GM19193 (cell line): Measurements from ENCODE around the gene KDM1B.

Experiments
- POLR2A ChIP-seq: IDR thresholded peaks from 4 replicates; pipeline ENCODE4 v1.6.1; 2011; ENCODE audit not compliant: insufficient read depth, insufficient read length; ENCODE audit errors: extremely low read depth

Gene KDM1B

DNA sequence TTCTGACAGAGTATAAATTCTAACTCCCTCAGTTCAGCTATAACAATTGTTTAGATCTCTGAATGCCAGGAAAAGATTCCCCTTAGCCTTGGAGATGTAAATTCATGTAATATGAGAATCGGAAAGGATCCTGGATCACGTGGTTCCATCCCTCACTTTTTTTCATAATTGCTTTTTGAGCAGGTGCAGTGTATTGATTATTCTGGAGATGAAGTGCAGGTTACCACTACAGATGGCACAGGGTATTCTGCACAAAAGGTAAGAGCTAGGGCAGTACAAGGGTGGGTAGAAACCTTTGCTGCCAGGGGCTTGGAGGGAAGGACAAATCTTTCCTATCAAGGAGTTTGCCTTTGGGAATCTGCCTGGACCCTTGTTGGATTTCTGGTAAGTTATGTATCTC lies 52.7 kb downstream of the KDM1B start:
- no peak for TF ChIP-seq POLR2A

DNA sequence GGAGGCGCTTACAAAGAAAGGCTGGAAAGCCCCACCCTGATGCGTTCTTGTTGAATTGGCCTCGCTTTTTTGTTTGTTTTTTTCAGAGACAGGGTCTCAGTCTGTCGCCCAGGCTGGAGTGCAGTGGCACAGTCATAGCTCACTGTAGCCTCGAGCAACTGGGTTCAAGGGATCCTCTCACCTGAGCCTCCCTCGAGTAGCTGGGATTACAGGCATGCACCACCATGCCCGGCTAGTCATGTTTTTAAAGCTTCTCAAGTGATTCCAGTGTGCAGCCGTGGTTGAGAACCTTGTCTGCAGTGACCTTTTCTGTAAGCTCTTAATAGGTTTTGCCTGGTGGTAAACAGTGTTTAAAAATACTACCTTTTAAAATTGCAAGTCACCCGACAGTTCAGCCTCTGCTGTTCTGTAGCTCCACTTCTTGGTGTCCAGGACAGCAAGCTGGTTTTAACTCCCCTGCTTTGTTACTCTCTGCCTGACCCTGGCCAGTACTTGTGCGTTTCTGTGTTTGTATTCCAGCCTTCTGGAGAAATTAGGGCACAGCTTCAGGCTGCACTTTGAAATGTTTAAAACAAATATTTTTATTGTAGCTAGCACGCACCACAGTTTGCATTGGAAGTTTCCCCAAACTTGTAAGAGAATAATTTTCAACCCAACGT lies 54.4 kb downstream of the KDM1B start:
- TF ChIP-seq POLR2A, result no peak

DNA sequence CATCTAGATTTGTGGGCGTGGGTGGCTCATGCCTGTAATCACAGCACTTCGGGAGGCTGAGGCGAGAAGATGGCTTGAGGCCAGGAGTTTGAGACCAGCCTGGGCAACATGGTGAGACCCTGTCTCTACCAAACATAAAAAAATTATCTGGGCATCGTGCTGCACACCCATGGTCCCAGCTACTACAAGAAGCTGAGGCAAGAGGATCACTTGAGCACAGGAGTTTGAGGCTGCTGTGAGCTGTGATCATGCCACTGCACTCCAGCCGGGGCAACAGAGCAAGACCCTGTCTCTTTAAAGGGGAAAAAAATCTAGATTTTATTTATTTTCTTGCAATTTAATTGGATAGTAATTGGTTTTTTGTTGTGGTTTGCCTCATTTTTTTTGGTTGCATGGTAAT lies 55.5 kb downstream of the KDM1B start:
- no peak for TF ChIP-seq POLR2A

DNA sequence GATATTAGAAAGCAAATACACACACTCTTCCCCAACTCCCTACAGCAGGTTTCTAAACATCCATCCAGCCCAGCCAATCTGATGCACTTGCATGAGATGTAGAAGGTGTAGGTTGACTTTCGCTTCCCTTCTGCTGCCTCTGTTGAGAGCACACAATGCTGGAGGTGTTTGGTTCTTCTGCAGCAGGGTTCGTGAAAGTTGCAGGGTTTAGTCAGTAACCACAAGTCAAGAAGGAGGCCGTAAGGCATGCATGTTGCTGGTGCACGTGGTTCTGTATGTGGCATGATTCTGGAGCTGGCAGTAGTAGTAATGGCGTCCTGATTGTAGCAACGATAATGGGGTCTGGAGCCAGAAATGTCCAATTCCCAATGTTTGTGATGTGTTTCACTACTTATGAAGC lies 56.1 kb downstream of the KDM1B start:
- no peak for TF ChIP-seq POLR2A

DNA sequence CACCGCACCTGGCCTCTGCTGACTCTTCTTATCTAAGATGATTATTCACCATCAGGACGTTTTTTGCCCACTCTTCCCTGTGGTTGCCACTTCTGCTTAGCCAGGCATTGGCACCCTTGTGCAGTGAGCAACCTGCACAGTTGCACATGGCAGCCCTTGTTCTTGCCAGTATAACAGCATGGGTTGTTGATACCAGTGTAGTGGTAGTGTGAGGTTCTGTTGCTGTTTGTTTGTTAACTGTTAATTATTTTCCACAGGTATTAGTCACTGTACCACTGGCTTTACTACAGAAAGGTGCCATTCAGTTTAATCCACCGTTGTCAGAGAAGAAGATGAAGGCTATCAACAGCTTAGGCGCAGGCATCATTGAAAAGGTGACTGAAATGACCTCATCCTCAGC lies 57.0 kb downstream of the KDM1B start:
- TF ChIP-seq POLR2A, result no peak

DNA sequence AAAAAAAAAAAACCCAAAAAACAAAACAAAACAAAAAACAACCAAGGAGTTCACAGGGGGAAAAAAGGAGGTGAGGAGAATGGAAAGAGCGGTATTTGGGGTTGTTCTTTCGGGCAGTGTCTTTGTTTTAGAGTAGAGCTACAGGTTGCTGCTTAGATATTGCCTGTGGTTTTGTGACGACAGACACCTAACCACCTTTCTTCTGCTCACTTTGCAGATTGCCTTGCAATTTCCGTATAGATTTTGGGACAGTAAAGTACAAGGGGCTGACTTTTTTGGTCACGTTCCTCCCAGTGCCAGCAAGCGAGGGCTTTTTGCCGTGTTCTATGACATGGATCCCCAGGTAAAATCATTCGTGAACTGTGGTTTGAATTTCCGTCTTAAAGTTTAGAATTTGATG lies 58.2 kb downstream of the KDM1B start:
- no peak for TF ChIP-seq POLR2A

DNA sequence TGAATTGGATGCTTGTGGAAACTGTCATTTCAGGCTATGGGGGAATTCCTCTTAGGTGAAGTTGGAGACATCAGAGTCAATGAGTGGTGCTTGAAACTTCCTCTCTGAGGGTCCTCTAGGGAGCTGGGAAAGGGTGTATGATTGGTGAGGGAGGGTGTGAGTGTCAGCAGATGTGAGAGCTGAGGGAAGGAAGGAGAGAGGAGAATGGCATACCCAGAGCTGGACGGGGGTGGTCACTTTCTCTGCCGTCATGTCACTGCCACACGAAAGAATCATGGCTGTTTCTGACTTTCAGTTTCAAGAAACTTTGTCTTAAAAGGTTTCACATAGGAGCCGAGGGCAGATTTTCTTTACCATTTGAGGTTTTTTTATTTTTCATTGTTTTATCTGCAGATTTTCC lies 58.8 kb downstream of the KDM1B start:
- no peak for TF ChIP-seq POLR2A

DNA sequence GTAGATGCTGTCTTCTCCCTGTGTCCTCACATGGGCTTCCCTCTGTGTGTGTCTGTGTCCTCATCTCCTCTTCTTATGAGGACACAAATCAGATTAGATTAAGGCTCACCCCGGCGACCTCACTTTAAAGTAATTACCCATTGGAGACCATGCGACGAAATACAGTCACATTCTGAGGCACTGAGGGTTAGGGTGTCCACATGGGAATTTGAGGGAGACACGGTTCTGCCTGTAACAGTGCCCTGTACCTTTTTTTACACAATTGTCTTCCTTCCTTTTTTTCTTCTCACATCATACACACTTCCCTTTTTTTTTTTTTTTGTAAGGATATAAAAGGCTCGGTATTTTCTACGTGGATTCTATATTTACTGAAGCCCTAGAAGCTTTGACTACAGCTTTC lies 60.2 kb downstream of the KDM1B start:
- no peak for TF ChIP-seq POLR2A

DNA sequence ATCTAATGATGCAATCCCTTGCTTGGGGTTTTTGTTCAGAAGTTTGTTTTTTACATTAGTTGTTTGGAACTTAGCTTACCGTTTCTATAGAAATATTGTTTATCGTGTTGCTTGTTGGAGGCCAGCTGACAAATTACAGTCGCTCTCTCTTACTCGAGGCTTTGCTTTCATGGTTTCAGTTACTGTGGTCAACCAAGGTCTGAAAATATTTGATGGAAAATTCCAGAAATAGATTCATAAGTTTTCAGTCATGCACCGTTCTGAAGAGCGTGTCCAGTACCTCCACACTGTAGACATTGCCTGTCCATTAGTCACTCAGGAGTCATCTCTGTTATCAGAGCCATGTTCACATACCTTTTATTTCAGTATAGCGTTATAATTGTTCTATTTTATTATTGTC lies 61.2 kb downstream of the KDM1B start:
- no peak for TF ChIP-seq POLR2A

DNA sequence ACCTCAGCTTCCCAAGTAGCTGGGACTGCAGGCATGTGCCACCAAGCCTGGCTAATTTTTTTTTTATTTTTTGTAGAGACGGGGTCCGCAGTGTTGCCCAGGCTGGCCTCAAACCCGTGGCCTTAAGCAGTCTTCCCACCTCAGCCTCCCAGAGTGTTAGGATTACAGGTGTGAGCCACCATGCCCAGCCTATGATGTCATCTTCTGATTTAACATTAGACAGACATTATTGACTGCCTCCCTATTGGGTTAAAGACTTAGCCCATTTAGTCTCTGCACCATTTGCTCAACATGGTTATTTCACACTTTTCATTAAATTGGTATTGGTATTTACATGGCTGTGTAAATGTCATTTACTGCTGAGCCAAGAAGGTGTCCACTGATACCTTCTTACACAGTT lies 63.0 kb downstream of the KDM1B start:
- no peak for TF ChIP-seq POLR2A

DNA sequence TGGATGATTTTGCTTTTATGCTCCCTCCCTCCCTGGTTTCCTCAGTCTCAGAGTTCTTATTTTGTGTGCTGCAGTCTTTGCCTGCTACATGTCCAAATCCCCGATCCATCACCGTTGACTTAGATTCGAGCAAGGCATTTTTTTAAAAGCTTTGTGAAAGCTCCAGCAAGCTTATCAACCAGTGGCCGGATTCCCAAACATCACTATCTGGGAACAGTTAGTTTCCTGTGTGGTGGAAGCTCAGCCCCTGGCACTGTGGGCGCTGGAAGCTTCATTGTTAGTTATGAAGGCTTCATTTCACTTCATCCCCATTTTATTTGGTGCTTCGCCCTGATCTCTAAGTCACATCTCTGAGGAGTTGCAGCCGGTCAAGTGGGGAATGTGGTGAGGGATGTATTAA lies 64.4 kb downstream of the KDM1B start:
- TF ChIP-seq POLR2A, result no peak

DNA sequence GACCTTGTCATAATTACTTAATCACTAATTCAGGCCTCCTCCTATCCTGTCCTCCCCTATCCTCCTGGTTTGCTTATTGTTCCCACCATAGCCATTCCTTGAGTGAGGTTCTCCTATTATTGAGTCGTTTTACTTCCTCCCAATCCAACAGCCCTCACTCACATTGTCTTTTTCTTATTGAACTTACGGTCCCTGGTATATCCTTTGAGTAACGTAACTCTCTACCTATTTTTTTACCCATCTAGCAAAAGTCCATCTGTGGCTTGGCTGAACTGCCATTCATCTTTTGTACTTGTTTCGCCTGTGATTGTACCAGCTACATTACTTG lies 66.0 kb downstream of the KDM1B start:
- TF ChIP-seq POLR2A, result no peak

DNA sequence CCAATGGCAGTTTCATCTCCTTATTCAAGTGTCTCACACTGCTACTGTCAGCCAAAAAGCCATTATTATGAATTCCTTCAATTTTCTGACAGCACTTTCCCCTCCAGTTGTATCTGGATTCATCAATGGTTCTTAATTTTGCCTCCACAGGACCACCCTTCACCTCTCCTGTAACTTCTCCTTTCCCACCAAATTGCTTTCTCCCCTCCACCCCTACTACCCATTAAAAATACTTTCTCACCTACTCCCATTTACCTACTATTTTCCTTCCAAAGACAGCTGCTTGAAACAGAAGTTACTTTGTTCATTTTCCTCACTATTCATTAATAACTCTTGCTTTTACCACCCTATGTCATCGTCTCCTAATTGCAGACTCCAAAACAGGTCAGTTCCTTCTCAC lies 79.3 kb downstream of the KDM1B start:
- no peak for TF ChIP-seq POLR2A

DNA sequence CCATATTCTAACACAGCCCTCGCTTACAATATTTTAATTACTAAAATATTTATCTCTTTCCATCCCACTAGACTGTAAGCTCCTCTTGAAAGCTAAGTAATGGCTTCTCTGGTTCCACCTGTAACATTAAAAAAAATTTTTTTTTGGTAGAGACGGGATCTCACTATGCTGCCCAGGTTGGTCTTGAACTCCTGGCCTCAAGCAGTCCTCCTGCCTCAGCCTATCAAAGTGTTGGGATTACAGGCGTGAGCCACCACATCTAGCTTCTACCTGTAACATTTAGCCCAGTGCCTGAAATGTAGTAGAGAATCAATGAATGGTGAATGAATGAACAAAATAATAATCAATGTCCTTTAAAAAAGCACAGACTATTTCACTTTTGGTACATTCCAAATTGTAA lies 80.3 kb downstream of the KDM1B start:
- TF ChIP-seq POLR2A, result no peak

DNA sequence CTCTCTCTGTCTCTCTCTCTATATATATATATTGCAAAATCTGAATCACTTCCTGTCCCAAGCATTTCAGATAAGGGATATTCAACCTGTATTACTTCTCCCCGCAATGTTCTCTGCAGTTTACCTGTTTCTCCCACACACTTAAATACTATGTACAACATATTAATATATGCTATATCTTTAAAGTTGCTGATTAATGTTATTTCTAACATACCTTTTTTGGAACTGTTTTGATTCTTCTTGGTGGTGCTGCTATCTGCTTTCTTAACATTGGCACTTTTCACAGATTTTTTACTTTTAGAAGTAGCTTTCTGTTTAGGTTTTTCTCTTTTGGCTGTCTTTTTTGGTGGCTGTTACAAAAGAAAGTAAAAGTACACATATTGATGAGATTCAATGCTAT lies 81.9 kb downstream of the KDM1B start:
- TF ChIP-seq POLR2A, result no peak

DNA sequence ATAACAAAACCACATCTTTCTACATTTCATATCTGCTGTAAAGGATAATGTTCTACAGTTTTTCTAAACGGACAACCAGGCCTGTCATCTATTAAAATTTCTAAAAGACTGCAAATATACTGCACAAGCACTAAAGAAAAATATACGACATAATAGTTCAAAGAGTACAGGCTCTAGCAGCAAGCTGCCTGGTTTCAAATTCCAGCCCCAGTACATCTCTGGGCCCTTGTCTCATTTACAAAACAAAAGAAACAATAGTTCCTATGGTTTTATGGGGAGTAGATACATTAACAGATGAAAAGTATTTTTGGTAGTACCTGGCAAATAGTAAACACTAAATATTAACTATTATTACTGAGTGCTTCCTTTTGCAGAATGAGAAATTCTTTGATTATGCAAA lies 85.0 kb downstream of the KDM1B start:
- no peak for TF ChIP-seq POLR2A
